NCI-H187 (cell line): ENCODE measurements around the gene MAGEA10.
"Not testable (repeated sequence)": the region's sequence is repeated elsewhere in the genome, so short reads cannot be mapped to it uniquely, and the experiment has no call there.

Source experiments
- DNase-seq, 2 experiments: peaks; one replicate each; lab custom pipeline; 2025; lab: John Stamatoyannopoulos, UW

The MAGEA10 gene

DNA sequence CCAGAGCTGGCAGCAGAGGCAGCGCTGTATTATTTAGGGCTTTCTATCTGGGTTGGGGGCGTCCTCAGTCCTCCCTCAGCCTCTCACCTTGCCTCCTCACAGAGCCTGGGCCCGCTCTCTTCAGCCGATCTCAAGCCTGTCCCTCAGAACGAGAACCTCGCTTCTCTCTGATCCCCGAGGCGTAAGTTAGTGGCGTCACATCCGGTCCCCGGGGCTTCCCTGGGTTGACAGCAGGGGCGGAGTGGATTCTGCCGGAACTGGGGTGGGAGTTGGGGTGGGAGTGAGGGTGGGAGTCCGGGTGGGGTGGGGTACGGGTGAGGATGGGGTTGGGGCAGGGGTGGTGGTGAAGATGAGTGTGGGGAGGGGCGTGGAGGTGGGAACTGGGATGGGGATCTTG is at the start of gene MAGEA10:
Gene MAGEA10, minus strand, starts transcription at position 190 of the 397 bp plus-strand sequence. CDS start 2,957 bp downstream, outside the sequence.
- no peak for DNase-seq

DNA sequence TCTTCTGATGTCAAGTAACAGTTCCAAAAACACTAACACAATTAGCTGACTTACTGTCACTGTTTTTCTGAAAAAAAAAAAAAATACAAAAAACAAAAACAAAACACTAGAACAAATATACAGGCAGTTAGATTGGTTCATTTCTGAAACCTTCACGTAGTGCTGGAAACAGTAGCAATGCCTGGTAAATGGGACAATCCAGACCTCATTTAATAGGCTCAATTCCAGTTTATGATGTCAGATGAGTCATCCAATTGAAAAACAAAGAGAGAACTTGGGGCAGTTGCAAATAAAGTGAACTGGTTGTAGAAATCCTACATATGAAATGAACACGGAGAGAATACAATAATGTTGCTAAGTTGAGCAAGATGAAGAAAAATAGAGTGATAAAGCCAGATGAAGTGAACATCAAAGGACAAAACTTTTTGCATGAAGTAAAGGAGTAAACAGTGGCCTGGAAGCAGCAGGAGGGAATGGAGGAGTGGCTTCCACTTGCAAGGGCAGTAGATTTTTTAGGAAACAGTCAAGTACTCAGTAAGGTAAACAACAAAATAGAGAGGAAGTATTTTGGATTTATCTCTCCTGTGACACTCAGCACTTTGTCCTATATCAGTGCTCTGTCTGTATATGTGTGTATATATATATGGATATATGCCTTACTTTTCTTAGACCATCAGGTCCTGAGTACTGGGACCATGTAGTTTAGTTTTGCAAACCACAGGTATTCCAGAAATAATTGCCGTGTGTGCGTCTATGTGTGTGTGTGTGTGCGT is 39.3 kb upstream of the MAGEA10 start:
- DNase-seq: no peak

DNA sequence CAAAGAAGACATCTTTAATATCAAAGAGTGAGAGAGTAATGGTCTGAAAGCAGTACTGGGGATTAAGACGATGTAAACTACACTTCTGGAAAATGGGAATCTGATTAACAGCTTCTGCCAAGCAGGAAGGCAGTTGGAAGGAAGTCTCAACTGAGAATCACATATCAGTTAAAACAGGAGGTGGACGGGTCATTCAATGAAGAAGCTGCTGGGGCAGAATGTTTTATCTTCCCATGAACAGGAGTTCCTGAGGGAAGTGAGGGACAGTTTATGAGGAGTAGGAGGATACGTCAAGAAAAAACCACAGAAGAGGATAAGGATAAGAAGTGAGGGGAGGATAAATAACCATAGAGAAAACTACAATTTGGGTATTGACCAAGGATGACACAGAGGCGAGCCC is 38.7 kb upstream of the MAGEA10 start:
- DNase-seq: no peak

DNA sequence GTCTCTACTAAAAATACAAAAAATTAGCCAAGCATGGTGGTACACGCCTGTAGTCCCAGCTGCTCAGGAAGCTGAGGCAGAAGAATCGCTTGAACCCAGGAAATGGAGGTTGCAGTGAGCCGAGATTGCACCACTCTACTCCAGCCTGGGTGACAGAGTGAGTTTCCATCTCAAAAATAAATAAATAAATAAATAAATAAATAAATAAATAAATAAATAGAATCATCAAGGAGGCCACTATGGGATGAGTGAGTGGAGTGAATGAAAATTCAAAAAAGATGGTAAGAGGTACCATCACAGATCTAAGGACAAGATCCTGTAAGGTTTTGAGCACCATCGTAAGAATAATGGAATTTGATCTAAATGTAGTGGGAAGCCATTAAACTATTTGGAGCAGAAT is 37.5 kb upstream of the MAGEA10 start:
- DNase-seq: not testable (repeated sequence)

DNA sequence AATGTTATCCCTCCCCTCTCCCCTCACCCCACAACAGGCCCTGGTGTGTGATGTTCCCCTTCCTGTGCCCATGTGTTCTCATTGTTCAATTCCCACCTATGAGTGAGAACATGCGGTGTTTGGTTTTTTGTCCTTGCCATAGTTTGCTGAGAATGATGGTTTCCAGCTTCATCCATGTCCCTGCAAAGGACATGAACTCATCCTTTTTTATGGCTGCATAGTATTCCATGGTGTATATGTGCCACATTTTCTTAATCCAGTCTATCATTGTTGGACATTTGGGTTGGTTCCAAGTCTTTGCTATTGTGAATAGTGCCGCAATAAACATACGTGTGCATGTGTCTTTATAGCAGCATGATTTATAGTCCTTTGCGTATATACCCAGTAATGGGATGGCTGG is 35.5 kb upstream of the MAGEA10 start:
- not testable (repeated sequence) for DNase-seq

DNA sequence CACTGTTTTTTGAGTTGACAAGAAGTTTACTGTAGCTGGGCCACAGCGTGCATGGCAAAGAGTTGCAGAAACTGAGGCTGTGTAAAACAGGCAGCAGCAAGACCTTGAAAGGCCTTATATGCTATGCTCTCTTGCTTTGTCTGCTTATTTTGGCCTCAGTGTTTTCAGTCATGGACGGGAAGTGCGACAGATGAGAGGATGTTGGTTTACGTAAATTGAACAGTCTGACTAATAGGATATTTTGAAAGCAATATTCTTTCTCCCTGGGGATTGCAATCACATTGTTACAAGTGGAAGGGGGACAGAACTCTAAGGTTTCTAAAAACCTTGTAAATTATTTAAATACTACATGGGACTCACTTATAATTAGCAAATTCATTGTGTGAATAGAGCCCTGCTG is 32.2 kb upstream of the MAGEA10 start:
- no peak for DNase-seq

DNA sequence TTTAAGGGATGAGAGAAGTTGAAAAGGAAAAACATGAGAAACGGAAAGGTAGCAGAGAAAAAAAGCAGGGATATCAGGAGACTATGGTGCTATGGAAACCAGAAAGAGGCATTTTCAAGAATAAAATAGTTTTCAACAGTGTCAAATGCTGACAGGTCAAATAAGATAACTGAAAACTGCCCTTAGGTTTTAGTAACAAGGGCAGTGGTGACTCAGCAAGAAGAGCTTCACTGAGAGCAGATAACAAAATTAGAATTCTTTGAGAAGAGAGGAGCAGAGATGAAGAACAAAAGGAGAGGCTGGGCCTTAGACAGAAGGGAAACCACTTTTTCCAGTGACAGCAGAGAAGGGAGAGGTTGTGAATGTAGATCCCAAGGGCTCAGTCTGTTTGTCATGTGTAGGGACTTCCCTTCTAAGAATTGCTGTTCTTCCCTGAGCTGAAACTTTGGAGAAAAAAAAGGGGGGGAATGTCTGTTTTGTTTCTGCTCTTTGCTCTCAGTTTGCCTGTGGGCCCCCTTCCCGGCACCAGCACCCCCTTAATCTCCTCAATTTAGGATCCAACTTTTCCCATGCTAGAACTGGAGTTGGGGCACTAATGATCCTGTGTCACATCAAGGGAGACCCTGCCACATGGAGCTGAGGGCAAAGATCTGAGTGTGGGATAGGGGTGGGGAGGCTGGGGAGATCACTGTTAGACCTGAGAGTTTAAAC is 26.8 kb upstream of the MAGEA10 start:
- no peak for DNase-seq

DNA sequence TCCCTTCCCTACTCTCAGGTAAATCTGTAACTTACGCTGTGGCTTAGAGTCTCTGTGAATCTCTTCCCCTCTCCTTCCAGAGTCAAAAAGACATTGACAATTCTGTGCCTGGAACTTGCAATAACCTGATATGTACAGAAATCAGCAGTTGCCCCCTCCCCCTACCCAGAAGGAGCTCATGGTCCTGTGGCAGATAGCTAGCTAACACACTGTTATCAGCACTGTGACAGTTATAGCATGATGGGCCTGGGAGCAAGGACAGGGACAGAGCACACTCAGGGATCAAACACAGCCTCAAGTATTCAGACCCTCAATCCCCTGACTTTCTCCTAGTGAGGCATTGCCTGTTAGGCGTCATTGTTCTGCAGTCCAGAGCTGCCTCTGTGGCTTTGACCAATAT is 18.7 kb upstream of the MAGEA10 start:
- DNase-seq: no peak

DNA sequence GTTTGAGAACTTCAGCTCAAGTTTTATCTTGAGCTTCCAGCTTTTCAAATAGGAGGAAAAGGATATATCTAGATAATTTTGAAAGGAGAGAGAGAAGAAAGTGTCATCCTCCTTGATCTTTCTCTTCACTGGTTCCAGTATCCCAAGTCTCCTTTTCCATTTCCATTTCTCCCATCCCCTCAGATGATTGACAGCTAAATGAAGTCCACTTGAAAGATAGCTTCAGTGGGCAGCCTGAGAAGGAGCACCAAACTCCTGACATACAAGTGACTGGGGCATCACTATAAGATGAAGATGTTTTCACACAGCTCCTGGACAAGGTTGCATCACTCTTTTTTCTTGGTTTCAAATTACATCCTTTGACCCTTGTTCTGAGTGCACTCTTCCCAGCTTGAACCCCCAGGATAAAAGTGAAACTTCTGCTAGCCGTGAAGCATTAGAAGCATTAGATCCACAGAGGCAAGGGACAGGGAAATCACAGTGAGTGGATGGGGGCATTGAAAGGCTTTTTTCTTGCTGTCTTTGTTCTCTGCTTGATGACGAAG is 17.5 kb upstream of the MAGEA10 start:
- DNase-seq: no peak

DNA sequence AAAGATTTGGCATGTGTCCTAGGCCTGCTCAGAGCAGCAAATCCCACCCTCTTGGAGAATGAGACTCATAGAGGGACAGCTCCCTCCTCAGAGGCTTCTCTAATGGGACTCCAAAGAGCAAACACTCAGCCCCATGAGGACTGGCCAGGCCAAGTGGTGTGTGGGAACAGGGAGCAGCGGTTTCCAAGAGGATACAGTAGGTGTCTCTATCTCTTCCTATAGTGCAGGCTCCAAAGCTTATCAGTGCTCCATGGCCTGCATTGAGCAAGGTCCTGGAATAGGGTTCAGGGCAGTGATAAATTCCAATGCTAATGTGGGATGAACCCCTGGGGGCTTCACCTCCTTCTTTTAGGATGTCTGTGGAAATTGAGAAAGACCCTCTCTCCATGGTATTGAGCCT is 15.7 kb upstream of the MAGEA10 start:
- no peak for DNase-seq

DNA sequence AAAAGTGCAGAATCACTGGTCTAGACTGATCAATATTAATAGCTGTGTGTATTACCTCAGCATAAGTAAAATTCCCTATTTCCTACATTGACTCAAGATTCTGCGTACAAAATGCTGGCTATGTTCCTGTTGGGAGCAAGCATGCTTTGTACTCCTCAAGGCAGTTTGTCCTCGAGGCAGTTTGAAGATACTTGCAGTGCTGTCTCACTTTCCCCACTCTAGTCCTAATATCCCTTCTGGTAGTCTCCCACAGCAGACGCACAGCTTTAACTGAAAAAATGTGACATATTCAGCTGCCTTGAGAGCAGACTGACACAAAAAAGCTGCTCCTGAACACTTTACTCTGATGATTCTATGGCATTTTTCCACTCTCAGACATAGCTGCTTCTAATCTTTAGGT is 12.9 kb upstream of the MAGEA10 start:
- no peak for DNase-seq

DNA sequence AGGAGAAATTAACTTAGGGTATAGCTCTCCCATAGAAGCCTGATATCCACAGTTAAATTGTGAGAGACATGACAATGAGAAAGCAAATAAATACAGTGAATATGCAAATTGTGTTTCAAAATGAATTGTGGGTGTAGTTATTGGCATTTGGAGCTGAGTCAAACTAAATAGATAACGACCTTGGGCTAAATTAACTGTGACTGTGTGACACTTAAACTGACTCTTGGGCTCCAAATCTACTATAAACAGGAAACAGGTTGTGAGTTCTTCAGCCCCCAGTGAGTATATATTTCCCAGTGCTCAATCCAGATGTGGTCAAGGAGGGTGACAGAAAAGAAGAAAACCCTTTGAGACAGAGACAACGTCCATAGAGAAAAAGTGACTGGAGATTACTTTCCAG is 11.3 kb upstream of the MAGEA10 start:
- DNase-seq: no peak

DNA sequence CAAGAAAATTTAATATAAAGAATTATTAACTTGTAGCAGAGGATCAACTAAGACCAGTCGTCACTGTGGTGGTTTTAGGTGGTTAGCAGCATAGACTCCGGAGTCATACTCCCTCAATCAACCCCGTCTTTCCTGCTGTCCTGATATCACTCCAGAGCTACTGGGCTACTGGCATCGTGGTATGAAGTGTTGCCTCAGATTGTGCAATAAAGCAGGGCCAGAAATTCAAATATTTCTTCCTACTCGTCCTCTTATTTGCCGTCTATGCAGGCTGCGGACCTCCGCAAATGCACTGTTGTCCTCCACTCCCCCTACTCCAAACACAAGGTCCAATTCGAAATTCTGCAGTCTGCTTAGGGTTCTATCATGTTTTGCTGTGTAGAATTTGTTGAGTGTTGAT is 1.2 kb upstream of the MAGEA10 start:
- no peak for DNase-seq

DNA sequence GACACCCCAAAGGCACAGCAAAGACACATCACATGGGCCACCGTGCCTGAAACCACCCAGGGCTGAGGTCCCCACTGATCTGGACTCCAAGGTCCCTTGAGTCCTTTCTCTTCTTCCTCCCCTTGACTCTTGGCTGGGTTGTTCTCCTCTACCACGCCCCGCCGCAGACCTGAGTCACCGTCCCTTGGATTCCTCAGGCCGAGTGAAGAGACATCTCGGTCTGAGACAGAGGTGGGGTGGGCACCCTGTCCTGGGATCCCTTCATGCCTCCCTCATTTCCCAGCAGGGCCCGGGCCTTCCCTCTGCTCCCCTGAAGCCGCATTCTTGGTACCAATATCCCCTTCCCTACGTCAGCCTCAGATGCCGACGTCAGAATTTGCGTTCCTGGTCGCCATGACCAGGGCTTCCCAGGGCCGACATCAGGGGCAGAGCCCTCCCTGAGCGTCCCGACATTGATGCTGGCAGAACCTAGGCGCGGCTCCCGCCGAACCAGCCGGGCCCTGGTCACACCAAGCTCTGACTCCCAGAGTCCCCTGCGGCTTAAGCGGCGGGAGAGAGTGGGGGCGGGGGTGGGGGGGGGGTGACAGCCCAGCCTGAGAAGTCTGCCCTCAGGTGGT is 498 bp downstream of the MAGEA10 start:
- no peak for DNase-seq

DNA sequence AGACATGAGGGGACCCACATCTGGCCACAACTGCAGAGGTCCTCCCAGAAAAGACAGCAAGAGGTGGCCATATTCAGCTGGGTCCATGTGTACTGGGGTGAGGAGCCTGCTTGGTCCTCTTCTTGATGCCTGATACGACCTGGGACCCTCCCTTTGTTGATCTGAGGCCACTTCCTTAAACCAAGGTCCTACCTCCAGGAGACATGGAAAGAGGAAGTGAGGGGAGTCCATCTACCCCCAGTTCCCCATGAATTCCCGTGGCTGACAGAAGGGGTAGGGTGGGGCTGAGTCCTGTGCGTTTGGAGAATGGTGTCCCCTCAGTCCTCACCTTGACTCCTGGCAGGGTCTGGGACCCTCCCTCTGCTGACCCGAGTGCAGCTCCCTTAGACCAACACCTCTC is 2.1 kb downstream of the MAGEA10 start:
- DNase-seq: no peak

DNA sequence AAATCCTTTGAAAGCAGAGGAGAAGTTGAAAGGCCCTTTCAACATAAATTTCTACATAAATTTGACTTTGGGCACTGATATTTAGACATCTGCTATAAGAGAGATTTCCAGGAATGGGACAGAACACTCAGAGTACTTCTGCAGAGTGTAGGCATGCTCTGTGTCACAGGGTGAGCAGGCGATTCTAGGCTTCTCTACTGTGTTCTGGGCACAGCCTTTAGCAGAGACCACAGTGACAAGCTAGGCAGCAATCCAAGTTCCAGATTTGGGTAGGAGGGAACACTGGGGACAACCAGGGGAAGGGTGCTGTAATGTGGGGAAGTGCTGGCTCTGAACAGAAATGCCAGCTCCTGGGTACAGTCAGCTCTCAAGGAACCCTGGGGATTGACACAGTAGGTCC is 6.9 kb downstream of the MAGEA10 start:
- no peak for DNase-seq

DNA sequence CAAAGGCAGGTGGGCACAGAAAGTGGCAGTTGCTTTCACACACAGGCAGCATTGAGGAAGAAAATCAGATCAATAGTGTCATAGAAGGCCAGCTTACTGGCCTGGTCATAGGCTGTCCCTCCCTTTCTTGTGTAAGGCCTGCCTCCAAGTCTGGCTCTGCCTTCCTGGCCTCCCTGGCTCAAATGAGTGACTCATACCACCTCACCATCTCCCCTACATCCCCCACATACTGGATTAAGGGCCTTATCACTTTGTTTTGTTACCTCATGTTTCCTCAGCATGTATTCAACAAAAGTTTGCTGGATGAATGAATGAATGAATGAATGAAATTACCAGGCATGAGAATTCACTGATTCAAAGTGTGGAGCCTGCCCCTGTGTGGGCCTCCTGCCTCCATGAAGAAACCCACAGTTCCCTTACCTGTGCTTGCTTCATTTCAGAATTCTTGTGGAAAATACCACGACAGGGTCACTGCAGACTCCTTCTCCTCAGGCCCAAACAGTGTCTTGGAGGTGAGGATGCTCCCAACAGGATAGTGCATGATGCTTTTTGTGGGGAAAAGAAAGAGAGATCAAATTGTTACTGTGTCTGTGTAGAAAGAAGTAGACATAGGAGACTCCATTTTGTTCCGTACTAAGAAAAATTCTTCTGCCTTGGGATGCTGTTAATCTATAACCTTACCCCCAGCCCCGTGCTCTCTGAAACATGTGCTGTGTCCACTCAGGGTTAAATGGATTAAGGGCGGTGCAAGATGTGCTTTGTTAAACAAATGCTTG is 9.1 kb downstream of the MAGEA10 start:
- not testable (repeated sequence) for DNase-seq

DNA sequence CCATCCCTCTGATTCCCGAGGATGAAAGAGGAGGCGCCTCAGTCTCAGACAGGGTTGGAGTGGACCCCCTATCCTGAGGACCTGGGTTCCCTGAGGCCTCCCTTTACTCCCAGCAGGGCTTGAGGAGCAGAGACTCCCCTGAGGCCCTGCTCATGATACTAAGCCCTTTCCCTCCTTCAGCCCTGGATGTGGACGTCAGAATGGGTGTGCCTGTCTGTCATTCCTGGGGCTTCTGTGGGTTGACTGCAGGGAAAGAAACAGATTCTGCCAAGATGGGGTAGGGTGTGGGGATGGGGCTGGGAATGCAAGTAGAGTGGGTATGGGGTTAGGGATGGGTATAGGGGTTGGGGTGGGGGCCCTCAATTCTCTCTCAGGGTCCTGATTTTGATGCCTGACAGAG is 21.1 kb downstream of the MAGEA10 start:
- DNase-seq: no peak

DNA sequence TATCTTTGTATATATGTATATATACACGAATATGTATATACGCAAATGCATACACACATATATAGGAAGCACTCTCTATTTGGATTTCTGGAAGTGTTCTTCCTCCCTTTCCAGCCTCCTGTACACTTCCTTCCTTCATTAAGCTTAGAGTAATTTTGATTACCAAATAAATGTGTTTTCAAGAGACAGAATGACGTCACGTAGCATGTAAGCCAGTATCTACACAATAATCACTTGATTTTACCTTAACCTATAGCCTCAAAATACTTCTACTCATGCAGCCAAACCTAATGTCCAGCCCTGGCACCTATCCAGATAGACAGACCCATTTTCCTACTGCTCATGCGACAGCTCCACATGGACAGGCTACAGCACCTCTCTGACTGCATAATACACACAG is 29.9 kb downstream of the MAGEA10 start:
- no peak for DNase-seq

DNA sequence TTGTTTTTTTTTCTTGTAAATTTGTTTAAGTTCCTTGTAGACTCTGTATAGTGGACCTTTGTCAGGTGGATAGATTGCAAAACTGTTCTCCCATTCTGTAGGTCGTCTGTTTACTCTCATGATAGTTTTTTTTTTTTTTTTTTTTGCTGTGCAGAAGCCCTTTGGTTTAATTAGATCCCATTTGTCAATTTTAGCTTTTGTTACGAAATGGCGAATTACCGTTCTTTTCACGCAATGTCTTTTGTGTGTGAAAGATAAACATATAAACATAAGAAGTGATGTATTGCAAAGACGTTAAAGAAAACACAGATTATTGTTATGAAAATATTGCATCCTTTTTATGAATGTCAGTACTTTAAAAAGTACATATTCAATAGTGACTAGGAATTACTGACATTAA is 34.5 kb downstream of the MAGEA10 start:
- no peak for DNase-seq

DNA sequence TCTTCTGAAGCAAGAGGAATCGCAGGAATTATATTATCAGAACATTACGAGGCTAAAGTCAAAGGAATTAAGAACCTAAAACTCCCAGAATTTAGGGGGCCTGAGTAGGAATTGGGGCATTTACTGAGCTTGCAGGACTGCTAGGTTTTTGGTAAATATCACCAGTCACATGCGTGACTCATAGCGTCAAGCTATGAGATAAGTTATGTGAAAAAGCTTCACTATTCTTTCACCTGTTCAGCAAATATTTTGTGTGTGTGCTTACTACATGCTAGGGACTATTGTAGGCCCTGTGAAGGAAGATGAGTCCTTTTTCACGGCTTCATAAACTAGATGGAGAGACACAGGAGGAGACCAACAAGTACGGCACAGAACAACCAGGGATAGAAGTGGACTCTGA is 52.2 kb downstream of the MAGEA10 start:
- DNase-seq: no peak
